ENCODE results near the gene ATP1A1.

Gene ATP1A1

DNA sequence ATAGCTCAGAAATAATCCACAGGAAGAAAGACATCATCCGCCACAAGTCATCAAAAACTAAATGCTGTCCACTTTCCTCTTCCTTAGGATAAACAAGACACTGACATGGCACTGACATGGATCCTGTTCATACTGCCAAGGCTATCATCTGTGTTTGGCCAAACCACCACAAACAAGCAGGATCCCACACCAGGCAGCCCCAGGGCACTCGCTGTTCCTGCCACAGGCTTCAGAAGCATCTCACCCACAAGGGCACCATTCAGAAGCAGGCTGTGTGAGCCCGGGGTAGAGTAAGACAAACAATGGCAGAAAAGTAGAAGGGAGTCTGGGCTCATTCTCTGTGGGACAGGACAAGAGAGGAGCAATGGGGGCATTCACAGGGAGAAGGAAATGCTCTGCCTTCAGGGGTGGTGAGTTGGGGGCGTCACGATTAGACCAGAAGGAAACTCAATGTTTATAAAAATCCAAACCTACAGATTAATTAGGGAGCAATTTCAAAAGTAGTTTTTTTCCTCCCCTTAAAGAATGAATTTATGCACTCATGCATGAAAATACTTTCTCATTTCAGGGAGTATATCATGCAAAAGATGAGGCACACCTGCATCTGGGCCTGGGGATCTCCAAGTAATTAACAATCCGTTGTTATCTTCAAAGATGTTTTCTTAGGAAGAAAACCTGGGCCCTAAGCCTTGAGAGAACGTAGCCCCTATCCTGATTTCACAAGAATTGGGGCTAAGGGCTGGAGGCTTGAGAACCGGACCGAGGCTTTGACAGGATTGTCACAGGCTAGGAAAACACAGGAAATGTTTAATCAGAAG, 43.3 kb upstream of the ATP1A1 start:
- TF ChIP-seq, protein P1, sequence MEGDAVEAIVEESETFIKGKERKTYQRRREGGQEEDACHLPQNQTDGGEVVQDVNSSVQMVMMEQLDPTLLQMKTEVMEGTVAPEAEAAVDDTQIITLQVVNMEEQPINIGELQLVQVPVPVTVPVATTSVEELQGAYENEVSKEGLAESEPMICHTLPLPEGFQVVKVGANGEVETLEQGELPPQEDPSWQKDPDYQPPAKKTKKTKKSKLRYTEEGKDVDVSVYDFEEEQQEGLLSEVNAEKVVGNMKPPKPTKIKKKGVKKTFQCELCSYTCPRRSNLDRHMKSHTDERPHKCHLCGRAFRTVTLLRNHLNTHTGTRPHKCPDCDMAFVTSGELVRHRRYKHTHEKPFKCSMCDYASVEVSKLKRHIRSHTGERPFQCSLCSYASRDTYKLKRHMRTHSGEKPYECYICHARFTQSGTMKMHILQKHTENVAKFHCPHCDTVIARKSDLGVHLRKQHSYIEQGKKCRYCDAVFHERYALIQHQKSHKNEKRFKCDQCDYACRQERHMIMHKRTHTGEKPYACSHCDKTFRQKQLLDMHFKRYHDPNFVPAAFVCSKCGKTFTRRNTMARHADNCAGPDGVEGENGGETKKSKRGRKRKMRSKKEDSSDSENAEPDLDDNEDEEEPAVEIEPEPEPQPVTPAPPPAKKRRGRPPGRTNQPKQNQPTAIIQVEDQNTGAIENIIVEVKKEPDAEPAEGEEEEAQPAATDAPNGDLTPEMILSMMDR (IDR thresholded peaks at IDR 0.05; ENCODE audit: extremely low read depth, missing control alignments) = no peak
- DNase-seq (ENCODE audit: low spot score) = no peak

DNA sequence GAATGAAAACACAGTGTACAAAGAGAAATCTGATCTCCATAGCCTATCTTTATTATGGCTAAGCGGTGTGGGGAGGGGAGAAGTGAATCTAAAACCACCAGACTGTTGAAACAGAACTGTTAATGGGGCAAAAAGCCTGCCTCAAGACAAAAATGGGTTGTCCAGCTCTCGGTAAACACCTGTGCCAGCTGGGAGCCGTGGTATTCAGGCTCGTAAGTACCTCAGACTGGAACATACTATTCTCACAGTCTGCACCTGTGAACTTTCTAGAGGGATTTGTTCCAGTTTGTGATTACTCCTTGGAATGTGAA, 42.7 kb upstream of the ATP1A1 start:
- TF ChIP-seq, protein P1 (IDR thresholded peaks at IDR 0.05; ENCODE audit: extremely low read depth, missing control alignments) = no peak
- DNase-seq (ENCODE audit: low spot score) = no peak

DNA sequence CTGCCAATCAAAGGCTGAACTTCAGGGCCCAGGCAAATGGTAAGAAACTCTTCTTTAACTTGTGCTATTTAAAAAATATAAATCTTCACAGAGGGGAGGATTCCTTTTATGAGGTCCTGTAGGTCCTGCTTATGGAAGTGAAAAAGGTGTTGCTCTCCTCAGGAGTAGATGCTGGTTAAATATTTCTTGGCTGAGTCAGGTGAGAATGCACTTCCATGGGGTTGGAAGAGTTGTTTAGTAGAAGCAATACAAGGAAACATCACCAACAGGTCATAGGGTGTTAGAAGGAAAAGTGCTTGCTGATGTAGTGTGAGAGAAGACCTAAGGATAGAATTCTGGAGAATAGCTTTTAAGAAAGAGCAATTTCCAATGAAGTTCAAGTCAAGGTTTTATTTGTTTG, 42.2 kb upstream of the ATP1A1 start:
- TF ChIP-seq, protein P1 (IDR thresholded peaks at IDR 0.05; ENCODE audit: extremely low read depth, missing control alignments) = no peak
- no peak for DNase-seq (ENCODE audit: low spot score)

DNA sequence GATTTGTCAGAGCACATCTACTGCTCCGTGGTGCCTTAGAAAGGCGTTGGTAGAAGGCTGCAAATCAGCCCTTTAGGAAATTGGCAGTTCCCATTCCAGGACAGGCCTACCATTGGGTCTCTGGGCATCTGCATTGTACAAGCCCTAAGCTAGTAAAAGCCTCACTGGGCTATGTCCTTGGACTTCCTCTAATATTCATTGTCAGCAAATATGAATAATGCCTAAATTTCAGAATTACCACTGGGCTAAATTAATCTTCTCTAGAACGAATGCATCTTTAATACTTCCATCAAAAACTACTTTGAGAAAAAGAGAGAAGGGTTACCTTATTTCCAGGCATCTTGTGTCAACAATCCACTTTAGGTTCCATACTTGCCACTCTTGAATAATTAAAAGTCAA, 41.5 kb upstream of the ATP1A1 start:
- DNase-seq (ENCODE audit: low spot score) = no peak
- TF ChIP-seq, protein P1 (IDR thresholded peaks at IDR 0.05; ENCODE audit: extremely low read depth, missing control alignments) = no peak

DNA sequence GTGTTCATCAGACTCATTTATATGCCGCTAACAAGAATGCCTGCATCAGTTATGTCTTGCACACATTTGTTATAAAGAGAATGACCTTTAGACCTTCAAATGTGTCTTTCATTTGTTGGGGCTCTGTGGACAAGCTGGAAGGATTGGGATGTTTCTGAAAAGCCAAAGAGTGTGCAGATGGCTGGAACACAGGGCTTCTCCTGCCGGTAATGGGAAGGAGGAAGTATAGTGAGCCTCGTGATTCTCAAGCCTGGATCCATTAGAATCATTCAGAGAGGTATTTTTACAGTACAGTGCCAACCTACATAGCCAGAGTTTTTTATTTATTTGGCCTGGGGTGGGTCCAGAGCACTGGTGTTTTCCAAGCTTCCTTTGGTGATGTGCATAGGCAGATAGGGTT, 40.6 kb upstream of the ATP1A1 start:
- TF ChIP-seq, protein P1 (IDR thresholded peaks at IDR 0.05; ENCODE audit: extremely low read depth, missing control alignments) = no peak
- DNase-seq (ENCODE audit: low spot score) = no peak

DNA sequence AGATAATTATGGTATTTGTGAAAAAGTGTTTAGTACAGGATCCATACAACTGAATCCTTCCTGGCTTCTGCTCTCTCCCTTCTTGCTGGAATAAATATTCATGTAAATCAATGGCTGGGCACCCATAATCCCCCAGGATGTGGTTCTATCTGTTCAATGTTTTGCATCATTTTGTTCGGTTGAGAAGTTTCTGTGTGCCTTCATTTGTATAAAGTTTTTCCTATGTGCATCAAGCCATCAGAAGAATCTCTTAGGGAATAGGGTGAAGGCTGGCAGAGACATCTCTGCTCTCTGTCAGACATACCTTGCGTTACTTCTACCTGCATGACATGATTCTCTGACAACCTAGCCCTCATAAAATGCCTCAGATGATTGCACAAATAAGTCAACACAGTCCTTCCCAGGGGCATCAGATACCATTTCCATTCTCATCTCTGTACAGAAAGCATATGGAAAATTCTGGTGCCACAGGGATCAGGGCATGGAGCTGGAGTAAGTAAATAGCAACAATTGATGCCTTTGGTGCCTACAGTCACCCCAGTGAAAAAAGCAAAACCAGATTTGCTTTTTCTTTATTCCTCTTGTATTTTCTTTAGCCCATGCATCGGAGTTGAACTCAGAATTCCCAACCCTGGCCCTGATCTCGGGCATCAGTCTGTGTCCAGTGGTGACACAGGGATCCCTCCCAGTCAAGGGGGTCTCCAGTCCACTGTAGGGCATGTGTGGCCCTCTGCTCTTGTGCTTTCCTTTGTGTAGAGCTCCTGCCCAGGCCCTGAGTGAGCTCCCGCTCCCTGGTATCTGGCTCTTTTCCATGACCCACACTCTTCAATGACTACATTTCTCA, 39.7 kb upstream of the ATP1A1 start:
- TF ChIP-seq, protein P1 (IDR thresholded peaks at IDR 0.05; ENCODE audit: extremely low read depth, missing control alignments) = no peak
- DNase-seq (ENCODE audit: low spot score) = no peak

DNA sequence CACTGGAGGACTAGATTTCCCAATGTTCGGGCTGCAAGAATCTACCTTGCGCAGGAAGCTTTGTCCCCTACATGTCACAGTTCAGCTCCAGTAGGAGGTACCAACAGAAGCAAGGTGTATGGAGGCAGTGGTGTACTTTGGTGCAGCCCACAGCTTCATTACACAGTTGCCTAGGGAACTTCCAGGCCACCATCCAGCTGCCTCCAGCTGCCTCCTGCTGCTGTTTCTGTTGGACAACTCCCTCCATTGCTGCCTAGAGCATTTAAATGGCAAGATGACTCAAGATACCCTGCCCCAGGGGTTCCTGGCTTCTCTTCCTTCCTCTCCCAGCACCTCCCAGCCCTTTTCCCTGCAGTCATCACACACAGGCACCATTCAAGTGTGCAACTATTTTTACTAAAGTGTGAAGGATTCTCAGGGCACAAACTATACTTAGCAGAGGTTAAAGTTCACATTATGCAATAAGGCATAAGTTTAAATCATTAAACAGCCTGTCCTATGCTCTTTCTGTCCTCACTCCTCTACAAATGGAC, 39.0 kb upstream of the ATP1A1 start:
- TF ChIP-seq, protein P1 (IDR thresholded peaks at IDR 0.05; ENCODE audit: extremely low read depth, missing control alignments) = no peak
- no peak for DNase-seq (ENCODE audit: low spot score)
